Natural killer cell (primary cell): ENCODE data around the gene SCT. TPM values are rescaled to one million over a fixed set of nuclear protein-coding genes. Genes with fewer than 3 reads are reported as not detected.
A peak's percentile ranks its signal among the peaks of the same experiment; 100 is the strongest.

Experiments used
- ATAC-seq, 3 donors: fragments of 150-1000 bp in 2 of 3; fragments of 200-7000 bp in 1 of 3; cut with Tn5 transposase; 1 replicate in 1 of 3; 2 replicates in 2 of 3; pipeline ENCODE4 v1.10.0; 2021; ENCODE audit warnings: mild to moderate bottlenecking in 2 of 3, moderate library complexity in 2 of 3
- DNase-seq, 2 donors: peaks; one replicate each; pipeline versions ENCODE4 v3.0.0 to v3.0.0-alpha.2; 2013 to 2021; ENCODE audit warnings: mixed read lengths in 1 of 2
- H3K27ac ChIP-seq: one replicate; pipeline ENCODE4 v1.5.1; 2013; ENCODE audit warnings: mild to moderate bottlenecking, low read length
- H3K27me3 ChIP-seq: one replicate; pipeline ENCODE4 v1.6.1; 2013; ENCODE audit warnings: low read length; ENCODE audit not compliant: control insufficient read depth, insufficient read depth
- H3K36me3 ChIP-seq: one replicate; pipeline ENCODE4 v1.6.1; 2013; ENCODE audit warnings: low read length; ENCODE audit not compliant: control insufficient read depth, insufficient read depth
- H3K4me1 ChIP-seq: one replicate; pipeline ENCODE4 v1.6.1; 2013; ENCODE audit warnings: low read length; ENCODE audit not compliant: control insufficient read depth, insufficient read depth
- H3K4me3 ChIP-seq: one replicate; pipeline ENCODE4 v1.5.1; 2013; ENCODE audit warnings: low read length
- H3K9me3 ChIP-seq: one replicate; pipeline ENCODE4 v1.6.1; 2013; ENCODE audit warnings: low read length; ENCODE audit not compliant: control insufficient read depth, insufficient read depth
- H3K27ac Mint-ChIP-seq, 2 donors: one replicate each; pipeline ENCODE4 v1.8.0; 2022; ENCODE audit warnings: mild to moderate bottlenecking in 2 of 2, mixed read lengths in 2 of 2, moderate library complexity in 1 of 2
- H3K27me3 Mint-ChIP-seq, 2 donors: one replicate each; pipeline ENCODE4 v1.8.0; 2022; ENCODE audit warnings: low read depth in 2 of 2, mixed read lengths in 2 of 2
- H3K36me3 Mint-ChIP-seq: one replicate; pipeline ENCODE4 v1.8.0; 2022; ENCODE audit warnings: mixed read lengths
- H3K4me1 Mint-ChIP-seq, 2 donors: one replicate each; pipeline ENCODE4 v1.8.0; 2022; ENCODE audit warnings: mixed read lengths in 2 of 2
- H3K4me3 Mint-ChIP-seq: one replicate; pipeline ENCODE4 v1.8.0; 2022; ENCODE audit warnings: mild to moderate bottlenecking, moderate library complexity, mixed read lengths
- H3K9me3 Mint-ChIP-seq, 2 donors: one replicate each; pipeline ENCODE4 v1.8.0; 2022; ENCODE audit warnings: mixed read lengths in 2 of 2
- WGBS: methylation state at CpG from one replicate; pipeline ENCODE4 v1.1.7; 2013; ENCODE audit warnings: missing lambda C conversion rate; ENCODE audit not compliant: insufficient coverage; 5-methylcytosine and 5-hydroxymethylcytosine counted together
- intact Hi-C: fragments of 100-400 bp; cut with micrococcal nuclease; formaldehyde crosslinking; loops from one replicate; pipeline ENCODE4 v1.14.2; 2022
- total RNA-seq, 4 donors: library from RNA; stranded (reverse); fragments of 120-200 nt in 1 of 4; gene quantifications; one replicate each; pipeline versions ENCODE4 v1.2.3 to v1.2.4, GENCODE V29; 2013 to 2022
- TF ChIP-seq, protein P1 (sequence below): fragments of 200-600 bp; IDR thresholded peaks from one replicate; pipeline ENCODE4 v1.8.0; 2022; ENCODE audit warnings: antibody characterized with exemption

The SCT gene
- total RNA-seq, 3 donors from 2014 or later (not counting 1 experiment from before 2014, with no cell fraction given): not detected

DNA sequence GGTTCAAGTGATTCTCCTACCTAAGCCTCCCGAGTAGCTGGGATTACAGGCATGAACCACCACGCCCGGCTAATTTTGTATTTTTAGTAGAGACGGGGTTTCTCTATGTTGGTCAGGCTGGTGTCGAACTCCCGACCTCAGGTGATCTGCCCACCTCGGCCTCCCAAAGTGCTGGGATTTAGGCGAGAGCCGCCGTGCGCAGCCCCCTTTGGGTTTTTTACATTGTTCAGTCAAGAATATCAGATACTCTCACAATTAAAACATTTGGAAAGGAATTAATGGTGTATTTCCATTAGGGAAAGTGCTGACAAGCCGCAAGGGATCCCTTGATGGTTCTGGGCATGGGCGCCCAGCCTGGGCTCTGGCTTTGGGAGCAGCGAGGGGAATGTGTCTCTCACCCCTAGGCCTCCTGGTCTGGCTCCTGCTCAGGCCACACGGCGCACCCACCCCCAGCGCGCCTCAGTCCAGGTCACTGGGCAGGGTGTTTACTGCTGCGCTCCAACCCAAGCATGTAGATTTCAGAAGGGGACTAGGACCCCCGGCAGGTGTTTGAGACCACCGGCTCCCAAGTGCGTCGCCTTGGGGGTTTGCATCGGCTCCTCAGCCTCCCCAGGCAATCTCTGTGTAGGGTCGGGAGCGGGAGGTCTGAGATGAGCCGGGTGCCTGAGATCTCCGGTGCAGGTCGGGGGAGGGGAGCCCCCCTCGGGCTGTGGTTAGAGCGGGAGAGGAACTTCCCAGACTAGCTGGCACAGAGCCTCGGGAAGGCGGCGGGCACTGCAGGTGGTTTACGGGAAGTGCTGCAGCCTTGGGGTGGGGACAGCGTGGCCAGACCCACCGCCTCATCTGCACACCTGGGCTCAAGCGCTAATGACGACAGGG is 10.4 kb downstream of the SCT start:
- peak overlapping the region; percentile 92 for H3K4me3 Mint-ChIP-seq
- ATAC-seq (no peak), DNase-seq (no peak)
- TF ChIP-seq, protein P1, sequence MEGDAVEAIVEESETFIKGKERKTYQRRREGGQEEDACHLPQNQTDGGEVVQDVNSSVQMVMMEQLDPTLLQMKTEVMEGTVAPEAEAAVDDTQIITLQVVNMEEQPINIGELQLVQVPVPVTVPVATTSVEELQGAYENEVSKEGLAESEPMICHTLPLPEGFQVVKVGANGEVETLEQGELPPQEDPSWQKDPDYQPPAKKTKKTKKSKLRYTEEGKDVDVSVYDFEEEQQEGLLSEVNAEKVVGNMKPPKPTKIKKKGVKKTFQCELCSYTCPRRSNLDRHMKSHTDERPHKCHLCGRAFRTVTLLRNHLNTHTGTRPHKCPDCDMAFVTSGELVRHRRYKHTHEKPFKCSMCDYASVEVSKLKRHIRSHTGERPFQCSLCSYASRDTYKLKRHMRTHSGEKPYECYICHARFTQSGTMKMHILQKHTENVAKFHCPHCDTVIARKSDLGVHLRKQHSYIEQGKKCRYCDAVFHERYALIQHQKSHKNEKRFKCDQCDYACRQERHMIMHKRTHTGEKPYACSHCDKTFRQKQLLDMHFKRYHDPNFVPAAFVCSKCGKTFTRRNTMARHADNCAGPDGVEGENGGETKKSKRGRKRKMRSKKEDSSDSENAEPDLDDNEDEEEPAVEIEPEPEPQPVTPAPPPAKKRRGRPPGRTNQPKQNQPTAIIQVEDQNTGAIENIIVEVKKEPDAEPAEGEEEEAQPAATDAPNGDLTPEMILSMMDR: no peak
- H3K27ac Mint-ChIP-seq: peak overlapping the region; percentile 89
- 54% methylated on average over 35 of the region's 39 CpGs for WGBS
- intact Hi-C loops: loop anchor here (5.0 to 10.0 kb wide), 2 partner anchors 39 to 108 kb away; partner anchors contain the start of gene PHRF1
- Histone ChIP-seq H3K27ac (peak overlapping the region; percentile 93), H3K36me3 (peaks cover 26% of the 10 kb centered on the region), H3K4me3 (peak overlapping the region; percentile 88), H3K27me3 (no peaks in the 10 kb centered on the region), H3K9me3 (no peaks in the 10 kb centered on the region), H3K4me1 (peaks cover 39% of the 10 kb centered on the region)
- peaks cover 6 to 22% of the 10 kb centered on the region in 2 donors for H3K4me1 Mint-ChIP-seq
- no peaks in the 10 kb centered on the region for H3K27me3 Mint-ChIP-seq
- no peaks in the 10 kb centered on the region for H3K36me3 Mint-ChIP-seq
- H3K9me3 Mint-ChIP-seq: no peaks in the 10 kb centered on the region

DNA sequence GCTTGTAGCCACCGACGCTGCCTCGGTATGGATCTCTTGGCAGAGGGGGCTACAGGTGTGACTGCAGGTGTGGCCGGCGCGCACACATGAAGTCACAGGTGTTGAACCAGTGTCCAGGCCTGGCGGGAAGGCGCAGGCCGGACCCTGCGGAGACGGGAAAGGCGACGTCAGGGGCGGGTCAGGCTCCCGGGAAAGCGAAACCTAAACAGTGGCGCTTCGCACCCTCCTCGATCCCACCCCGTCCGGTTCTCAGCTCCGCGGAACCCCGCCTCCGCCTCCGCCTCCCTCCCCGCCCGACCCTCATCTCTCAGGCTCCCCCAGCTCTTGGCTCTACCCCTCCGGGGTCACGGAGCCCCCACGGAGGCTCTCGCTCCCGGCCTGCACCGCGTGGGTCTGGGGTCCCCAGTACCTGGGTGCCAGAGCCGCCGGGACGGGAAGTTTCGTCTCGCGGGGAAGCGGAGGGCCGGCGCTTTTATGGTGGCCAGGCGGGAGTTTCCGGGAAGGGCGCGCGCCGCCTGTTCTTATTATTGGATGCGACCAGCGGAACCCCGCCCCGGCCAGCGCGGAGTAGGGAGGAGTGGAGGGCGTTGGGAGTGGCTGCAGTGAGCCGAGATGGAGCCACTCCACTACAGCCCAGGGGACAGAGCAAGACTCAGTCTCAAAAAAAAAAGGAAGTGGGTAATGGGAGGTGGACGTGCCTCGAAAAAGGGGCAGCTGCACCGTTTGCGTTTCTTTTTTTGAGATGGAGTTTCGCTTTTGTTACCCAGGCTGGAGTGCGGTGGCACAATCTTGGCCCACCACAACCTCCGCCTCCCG is 11.3 kb downstream of the SCT start, which contains the start of gene IRF7:
TSS of gene IRF7 (minus strand) at position 447 of the 816 bp plus-strand sequence. CDS start 586 bp downstream, outside the sequence.
- Mint-ChIP-seq H3K9me3 (no peaks in the 10 kb centered on the region), H3K4me3 (peak within 1 kb of the TSS; percentile 92), H3K4me1 (peaks cover 6 to 22% of the 10 kb centered on the region in 2 donors), H3K36me3 (no peaks in the 10 kb centered on the region), H3K27me3 (no peaks in the 10 kb centered on the region), H3K27ac (peak within 1 kb of the TSS; percentile 89)
- peak; percentile 84 to 91 for DNase-seq
- Histone ChIP-seq H3K9me3 (no peaks in the 10 kb centered on the region), H3K27me3 (no peaks in the 10 kb centered on the region), H3K36me3 (peaks cover 34% of the 10 kb centered on the region), H3K27ac (peak within 1 kb of the TSS; percentile 93), H3K4me1 (peaks cover 39% of the 10 kb centered on the region), H3K4me3 (peak within 1 kb of the TSS; percentile 88)
- intact Hi-C loops: loop anchor here (5.0 to 10.0 kb wide), 2 partner anchors 38 to 109 kb away; partner anchors contain the start of gene PHRF1
- WGBS: under 1% methylated on average over 66 of the region's 66 CpGs
- TF ChIP-seq, protein P1: no peak
- peak; percentile 80 to 92 (median 82) for ATAC-seq

DNA sequence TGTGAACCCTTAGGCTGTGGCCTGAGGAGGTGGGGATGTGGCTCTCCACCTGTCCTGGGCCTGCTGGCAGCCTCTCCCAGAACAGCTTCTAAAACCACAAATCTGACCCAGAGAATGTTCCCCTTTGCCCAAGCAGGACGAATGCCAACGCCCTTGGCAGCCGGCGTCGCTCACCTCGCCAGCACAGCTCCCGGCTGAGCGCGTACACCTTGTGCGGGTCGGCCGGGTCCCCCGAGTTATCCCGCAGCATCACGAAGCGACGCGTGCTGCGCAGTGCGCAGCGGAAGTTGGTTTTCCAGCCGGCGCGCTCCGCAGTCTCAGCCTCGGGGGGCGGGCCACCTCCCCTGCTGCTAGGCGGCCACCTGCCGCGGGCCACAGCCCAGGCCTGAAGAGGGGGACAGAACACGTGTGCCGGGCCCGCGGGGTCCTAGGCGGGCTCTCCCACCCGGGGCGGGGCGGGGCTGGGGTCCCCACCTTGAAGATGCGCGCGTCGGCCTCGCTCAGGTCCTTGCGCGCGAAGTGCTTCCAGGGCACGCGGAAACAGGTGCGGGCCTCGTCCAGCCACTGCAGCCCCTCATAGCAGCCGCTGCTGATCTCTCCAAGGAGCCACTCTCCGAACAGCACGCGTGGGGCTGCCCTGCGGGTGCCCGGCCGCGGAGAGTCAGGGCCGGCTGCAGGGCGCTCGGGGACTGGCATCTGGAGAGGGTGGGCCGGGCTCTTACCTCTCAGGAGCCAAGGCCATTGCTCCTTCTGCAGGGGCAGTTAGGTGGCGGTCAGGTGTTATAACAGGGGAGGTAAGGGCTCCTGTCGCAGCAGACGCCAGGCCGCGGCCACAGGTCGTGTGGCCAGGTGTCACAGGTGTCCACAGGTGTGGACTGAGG is 12.1 kb downstream of the SCT start:
- TF ChIP-seq, protein P1: no peak
- peaks cover 6 to 22% of the 10 kb centered on the region in 2 donors for H3K4me1 Mint-ChIP-seq
- H3K27me3 Mint-ChIP-seq: no peaks in the 10 kb centered on the region
- Histone ChIP-seq H3K4me1 (peaks cover 39% of the 10 kb centered on the region), H3K27ac (peak overlapping the region; percentile 93), H3K9me3 (no peaks in the 10 kb centered on the region), H3K27me3 (no peaks in the 10 kb centered on the region), H3K36me3 (peaks cover 43% of the 10 kb centered on the region), H3K4me3 (peak overlapping the region; percentile 88)
- WGBS: 72% methylated on average over 68 of the region's 68 CpGs
- ATAC-seq (no peak), DNase-seq (no peak)
- intact Hi-C loops: loop anchor here (5.0 to 10.0 kb wide), 2 partner anchors 38 to 110 kb away; partner anchors contain the start of gene PHRF1
- no peaks in the 10 kb centered on the region for H3K9me3 Mint-ChIP-seq
- H3K36me3 Mint-ChIP-seq: no peaks in the 10 kb centered on the region
- peak overlapping the region; percentile 89 for H3K27ac Mint-ChIP-seq
- peak overlapping the region; percentile 92 for H3K4me3 Mint-ChIP-seq
